ENCODE data around the gene RNU4-1.

Gene RNU4-1

DNA sequence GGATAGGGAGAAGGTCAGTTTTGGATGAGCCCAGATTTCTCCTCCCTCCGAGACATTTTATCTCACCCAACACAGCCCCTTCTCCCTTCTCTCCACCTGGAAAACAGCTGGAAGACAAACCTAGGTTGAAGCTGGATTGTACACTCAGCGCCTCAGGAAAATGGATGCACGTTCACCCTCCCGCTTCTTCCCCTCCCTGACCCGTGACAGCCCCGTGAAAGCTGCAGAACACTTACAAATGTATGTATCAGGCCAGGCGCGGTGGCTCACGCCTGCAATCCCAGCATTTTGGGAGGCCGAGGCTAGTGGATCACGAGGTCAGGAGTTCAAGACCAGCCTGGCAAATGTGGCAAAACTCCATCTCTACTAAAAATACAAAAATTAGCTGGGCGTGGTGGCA, 5.5 kb downstream of the RNU4-1 start:
- no peak for DNase-seq

DNA sequence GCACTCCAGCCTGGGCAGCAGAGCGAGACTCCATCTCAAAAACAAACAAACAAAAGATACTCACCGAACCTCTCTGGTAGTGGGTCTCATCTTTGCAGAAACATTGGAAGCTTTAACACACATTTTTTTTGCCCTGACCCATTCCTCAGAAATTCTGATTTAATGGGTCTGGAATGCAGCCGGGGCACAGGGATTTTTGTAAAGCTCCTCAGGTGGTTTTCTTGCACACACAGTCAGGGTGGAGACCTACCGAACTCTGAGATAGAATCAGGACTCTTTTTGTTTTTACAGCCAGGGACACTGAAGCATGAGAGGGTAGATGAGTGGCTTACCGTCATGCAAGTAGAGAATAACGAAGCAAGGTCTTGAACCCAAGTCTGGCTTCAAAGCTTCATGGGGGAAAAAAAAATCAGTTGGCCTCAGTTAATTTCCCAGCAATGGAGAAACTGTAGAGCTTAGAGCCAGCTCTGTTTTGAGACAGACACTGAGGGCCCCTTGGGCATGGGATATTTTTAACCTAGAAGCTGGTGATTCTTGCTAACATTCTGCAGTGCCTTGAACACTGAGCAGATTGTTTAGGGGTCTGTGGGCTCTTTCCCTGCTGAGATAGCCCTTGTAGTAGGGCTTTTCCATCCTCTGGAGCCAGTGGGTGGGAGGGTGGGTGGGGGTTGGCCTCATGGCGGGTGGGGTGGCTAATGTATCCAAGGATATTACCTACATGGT, 6.1 kb downstream of the RNU4-1 start:
- no peak for DNase-seq

DNA sequence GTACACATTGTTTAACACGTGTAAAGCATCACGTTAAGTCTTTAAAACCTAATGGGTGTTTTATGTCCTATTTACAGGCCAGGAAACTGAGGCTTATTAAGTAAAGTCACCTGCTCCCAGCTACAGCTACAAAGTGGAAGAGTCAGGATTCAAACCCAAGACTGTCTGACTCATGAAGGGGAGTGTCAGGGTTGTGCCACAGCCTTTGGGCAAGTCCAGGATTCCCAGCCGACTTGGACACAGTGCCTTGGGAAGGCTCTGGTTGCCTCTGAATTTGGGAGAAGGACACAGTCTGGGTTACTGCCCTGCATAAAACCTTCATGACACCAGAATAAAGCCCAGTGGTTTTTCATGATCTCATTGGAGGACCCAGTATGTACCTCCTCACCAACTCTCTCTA, 8.7 kb downstream of the RNU4-1 start:
- no peak for DNase-seq

DNA sequence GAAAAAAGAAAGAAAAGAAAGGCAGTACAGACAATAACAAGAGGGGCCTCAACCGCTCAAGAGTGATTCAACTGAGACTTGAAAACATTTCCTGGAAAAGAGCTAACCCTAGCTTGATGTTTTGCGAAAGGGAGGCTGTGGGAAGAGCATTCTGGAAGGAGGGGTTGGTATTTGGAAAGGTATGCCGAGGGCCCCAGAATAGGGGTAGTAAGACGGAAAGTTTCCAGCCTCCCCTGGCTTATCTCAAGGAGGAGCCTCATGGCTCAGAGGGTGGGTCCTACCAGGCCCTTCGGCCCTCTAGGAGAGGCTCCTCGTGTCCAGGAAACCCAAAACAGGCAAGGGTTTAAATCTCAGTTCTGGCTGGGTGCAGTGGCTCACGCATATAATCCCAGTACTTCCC, 9.7 kb downstream of the RNU4-1 start:
- no peak for DNase-seq

DNA sequence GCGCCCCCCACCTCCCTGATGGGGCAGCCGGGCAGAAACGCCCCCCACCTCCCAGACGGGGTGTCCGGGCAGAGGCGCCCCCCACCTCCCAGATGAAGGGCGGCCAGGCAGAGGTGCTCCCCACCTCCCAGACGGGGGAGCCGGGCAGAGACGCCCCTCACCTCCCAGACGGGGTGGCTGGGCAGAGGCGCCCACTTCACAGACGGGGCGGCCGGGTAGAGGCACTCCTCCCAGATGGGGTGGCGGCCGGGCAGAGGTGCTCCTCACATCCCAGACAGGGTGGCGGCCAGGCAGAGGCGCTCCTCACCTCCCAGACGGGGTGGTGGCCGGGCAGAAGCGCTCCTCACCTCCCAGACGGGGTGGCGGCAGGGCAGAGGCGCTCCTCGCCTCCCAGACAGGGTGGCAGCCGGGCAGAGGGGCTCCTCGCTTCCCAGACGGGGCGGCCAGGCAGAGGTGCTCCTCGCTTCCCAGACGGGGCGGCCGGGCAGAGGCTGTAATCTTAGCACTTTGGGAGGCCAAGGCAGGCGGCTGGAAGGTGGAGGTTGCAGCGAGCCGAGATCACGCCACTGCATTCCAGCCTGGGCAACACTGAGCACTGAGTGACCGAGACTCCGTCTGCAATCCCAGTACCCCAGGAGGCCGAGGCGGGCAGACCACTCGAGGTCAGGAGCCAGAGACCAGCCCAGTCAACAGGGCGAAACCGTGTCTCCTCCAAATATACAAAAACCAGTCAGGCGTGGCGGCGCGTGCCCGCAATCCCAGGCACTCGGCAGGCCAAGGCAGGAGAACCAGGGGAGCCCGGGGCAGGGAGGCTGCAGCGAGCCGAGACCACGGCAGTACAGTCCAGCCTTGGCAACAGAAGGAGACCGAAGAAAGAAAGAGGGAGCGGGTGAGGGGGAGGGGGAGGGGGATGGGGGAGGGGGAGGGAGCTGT, 14.6 kb downstream of the RNU4-1 start:
- DNase-seq: no peak

DNA sequence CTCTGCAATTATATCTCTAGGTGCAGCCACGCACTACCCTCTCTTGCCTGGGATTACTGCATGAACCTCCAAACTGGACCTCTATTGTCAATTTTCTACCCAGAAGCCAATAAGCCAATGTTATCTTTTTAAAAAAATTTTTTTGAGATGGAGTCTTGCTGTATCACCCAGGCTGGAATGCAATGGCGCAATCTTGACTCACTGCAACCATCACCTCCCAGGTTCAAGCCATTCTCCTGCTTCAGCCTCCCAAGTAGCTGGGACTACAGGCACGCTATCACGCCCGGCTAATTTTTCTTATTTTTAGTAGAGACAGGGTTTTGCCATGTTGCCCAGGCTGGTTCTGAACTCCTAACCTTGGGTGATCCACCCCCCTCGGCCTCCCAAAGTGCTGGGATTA, 16.3 kb downstream of the RNU4-1 start:
- DNase-seq: no peak

DNA sequence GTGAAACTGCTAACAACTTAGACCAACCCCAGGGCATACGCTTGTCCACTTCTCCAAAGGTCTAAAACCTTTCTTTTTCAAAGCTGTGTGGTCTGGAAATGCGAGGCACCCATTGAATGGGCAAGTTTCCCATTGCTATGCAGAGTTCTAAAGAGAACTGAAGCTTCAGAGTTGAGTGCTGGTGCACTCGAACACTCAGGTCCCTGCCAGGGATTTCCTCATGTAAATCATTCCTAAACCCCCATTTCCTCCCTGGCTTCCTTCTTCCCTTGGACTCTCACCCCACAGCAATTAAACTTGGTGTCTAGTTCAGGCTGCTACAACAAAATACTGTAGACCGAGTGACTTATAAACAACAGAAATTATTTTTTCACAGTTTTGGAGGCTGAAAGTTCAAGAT, 25.3 kb downstream of the RNU4-1 start:
- no peak for DNase-seq

DNA sequence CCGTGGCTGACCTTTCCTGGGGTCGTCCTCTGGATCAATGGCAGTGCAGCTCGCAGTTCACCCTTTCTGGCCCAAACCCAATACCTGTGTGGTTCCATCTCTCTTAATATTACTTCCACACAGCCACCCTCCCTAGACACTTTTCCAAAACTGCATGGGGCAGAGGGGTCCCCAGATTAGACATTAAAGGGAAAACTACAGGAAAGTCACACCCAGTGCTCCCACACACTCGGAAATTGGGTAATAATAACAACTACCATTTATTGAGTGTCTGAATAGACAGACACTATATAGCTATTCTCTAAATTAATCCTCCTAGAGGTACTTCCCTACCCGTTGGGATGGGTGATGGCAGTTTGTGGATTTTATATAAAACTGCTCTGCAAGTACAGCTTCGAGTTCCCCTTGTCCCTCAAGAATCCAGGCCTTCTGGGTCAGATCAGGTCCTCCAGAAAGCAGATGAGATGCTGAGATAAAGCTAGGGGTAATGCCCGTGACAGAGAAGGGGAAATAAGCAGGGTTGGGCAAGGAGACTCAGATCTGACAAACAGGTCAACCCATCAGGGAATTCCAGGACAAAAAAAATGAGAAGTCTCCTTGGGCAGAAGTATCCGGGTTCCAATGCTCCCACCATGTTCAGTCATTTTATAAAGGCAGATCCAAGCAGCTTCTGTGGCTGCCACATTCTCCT, 26.7 kb downstream of the RNU4-1 start:
- no peak for DNase-seq

DNA sequence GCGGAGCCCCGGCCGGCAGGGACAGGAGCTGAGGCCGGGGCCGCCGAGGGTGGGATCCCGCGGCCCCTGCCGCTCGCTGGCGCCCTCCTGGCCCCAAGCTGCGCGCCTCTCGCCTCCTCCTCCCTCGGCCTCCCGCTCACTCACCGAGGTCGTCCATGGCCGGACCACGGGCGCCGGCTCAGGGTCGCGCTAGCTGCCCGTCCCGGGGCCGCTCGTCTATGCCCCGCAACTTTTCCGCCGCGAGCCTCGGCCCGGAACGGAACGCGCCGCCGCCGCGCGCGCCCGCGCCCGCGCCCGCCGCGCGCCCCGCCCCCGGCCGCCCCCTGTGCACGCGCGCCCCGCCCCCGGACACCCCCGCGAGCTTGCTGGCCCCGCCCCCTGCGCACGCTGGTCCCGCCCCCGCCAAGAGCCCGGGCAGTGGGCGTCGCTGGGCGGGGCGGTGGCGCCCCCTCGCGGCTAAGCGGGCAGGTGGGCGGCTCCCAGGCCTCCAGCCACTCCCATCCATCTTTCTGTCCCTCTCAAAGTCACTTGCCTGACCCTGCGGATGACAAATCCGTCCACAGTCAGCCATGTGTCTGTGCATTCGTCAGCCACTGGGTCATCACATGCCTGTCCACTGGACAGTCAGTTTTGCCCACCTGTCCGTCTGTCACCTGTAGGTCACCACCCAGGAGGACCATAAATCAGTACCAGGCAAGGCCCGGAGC, 27.4 kb downstream of the RNU4-1 start, which contains the start of gene PXN:
Gene PXN, minus strand, starts transcription at position 258 of the 707 bp plus-strand sequence. Its CDS starts 101 bp downstream, at position 157.
- DNase-seq: peak; percentile 74 to 76

DNA sequence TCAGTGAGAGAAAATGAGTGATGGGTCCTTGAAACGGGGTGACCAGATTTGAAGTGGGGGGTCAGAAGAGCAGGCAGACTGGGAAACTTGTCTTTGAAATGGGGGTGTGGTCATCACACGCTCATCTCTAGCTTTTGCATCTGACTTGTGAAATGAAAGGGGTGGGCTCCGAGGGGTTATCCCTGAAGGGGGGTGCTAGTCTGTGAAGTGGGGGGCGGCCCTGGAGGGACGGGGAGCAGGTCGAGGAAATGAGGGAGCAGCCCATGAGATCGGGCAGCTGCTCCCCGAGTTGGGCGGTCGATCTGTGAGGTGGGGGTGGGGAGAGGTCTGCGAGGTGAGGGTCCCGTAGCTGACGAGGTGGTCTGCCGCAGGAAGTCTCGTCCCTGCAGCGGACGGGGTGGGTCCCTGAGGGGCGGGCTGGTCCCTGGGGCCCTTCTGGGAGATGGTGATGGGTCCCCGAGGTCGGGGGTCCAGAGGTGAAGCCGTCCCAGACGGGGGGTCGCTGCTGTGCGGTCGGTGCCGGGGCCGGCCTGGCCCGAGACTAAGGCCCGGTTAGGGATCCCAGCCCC, 28.0 kb downstream of the RNU4-1 start:
- no peak for DNase-seq

DNA sequence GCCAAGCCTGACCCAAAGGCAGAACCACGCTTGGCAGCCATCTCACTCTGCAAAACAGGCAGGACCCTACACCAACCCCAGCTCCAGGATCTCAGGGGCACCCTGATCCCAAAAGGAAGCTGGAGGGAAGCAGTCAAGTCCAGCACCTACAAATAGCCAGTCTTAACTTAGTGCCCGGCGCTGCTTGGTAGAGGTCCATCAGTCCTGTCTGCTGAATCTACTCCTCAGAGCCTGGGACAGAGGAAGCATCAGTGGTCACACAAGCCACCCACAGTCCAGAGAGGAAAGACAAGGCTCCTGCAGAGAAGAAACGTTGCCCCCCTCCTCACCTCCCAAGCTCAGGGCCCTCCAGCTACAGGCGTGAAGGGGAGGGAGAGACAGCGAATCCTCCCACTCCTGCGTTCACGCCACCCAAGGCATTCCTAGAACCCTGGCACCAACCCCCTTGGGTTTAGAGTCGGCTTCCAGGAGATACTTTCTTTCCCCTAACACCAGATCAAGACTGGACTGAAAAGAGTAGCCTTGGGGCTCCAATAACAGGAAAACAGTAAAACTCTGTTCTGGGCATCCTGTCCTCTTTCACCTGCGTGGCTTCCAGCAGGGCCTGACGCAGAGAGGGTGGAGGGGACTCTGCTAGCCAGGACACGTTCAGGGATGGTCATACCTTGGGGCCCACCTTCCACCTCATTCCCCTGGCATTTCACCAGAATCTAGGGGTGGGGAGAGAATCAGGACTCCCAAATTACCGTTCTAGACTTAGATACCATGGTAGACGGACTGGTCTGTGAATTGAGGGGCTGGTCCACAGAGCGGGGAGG, 28.7 kb downstream of the RNU4-1 start:
- no peak for DNase-seq

DNA sequence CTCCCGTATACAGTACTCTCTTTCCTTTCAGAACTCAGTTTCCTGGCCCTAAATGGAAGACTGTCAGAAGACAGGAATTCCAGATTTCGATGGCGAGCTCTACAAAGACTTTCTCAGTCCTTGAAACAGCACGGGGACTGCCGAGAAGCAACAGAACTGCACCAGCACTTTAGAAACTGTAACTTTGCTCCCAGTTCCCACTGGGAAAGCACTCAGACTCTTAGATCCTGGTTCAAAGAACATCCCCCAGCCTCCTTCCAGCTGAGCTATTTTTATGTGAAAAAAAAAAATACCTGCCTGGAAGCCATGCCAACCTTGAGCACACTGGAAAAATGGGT, 29.3 kb downstream of the RNU4-1 start:
- no peak for DNase-seq

DNA sequence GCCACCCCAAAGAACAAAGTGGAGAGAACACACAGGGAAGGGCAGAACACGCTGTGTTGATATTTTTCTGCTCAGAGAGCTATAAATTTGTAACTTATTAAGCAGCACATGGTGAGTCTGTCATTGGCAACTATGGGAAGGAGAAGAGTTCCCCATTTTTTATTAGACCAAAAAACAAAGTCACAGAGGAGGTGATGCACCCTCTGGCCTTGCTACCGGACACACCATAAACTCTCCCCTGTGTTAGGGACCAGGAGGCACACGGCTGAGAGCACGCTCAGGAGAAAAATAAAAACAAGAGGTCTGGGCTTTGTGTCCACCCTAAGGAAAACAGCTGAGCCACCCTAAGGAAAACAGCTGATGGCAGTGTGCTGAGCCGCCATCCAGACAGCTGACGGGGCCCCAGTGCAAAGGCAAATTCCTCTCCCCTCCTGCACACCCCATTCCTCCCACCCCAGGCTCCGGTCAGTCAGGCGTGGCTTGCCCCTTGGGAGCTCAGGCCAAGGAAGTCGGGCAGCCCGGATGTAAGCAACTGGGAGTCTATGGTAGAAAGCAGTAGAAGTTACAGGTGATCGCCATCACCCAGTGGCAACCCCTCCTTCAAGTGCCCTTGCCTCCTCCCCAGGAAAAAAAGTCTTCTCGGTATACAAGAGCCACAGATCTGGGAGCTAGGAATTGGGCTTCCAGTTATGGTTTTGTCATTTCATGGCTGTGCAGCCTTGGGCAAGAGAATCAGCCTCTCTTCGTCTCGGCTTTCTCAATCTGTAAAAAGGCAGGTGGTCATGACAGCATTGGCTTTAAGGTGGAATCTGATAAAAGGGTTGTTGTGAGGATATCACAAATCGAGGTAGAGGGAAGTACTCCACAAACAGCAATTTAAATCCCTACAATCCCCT, 29.9 kb downstream of the RNU4-1 start:
- no peak for DNase-seq

DNA sequence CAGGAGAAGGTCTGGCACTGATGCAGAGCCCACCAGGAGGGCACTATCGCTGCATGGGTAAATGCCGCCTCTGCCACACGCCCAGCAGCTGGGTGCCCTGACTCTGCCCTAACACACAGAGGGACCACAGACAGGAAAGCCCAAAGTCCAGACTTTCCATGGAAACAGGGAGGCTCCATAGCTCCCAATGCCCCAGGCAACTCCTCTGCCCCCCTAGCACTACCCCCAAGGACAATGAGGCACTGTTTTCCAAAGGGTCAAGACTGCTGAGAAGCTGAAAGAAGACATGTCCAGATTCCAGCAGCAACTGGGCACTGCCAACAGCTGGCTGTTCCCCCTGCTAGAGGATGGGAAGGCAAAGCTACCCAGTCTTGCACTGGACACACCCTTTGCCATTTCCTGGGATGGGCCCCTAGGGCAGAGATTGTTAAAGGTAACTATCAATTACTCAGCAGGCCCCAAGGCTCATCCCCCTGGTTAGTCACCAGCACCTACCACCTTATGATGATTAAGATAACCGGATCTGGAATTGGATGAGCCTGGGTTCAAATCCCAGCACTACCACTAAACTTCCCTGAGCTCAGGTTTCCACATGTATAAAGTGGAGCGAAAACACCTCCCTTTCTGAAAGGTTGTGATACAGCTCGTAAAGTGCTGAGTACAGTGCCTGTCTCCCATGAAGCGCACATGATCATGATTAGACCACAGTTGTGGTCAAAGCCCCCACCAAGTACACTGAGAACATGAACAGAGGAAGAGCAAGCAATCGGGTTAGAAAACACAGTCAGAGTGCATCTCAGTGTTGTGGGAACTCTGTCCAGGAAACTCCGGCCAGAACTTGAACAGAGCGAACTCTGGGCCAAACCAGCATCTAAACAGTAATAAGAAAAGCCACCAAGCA, 30.8 kb downstream of the RNU4-1 start:
- peak in 1 of 2 donors; percentile 29 for DNase-seq

DNA sequence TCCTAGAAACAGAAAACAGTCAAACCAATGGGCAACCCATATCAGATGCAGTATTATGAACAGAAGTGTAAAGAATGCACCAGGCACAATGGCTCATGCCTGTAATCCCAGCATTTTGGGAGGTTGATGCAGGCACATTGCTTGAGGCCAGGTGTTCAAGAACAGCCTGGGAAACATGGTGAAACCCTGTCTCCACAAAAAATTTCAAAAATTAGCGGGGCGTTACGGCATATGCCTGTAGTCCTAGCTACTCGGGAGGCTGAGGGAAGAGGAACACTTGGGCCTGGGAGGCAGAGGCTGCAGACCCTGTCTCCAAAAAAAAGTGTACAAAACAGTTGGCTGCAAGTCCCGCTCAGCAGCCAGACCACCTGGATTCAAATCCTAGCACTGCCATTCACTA, 32.4 kb downstream of the RNU4-1 start:
- DNase-seq: no peak

DNA sequence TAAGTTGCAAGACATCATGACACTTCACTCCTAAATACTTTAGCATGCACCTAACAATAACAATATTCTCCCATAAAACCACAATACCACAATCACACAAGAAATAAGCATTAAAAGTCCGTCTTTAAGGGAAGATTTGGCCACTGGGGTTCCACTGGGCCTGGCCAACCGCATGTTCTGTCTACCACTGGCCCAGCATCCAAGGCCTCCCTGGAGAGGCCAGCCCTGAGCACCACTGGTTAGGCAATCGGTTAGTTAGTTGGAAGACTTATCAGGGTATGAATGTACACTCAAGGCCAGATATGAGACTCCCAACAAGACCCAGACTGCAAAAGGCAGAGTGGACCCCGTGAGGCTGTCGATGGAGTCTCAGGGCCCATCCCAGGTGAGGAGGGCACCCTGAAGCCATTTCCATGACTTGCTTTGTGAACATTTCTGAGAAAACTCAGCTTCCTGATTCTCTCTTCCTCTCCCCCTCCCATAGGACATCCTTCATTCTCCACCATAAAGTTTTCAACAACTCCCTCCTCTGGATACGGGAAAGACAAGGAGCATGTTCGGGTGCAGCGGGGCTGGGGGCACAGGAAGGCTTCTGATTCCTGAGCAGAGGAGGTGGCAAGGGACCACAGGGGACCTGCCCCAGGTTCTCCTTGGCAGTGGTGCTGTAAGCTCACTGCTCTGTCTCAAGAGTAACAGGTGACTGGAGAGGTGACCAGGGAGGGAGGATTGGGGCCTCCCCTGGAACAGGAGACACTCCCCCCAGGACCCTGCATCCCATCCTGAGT, 33.4 kb downstream of the RNU4-1 start:
- no peak for DNase-seq

DNA sequence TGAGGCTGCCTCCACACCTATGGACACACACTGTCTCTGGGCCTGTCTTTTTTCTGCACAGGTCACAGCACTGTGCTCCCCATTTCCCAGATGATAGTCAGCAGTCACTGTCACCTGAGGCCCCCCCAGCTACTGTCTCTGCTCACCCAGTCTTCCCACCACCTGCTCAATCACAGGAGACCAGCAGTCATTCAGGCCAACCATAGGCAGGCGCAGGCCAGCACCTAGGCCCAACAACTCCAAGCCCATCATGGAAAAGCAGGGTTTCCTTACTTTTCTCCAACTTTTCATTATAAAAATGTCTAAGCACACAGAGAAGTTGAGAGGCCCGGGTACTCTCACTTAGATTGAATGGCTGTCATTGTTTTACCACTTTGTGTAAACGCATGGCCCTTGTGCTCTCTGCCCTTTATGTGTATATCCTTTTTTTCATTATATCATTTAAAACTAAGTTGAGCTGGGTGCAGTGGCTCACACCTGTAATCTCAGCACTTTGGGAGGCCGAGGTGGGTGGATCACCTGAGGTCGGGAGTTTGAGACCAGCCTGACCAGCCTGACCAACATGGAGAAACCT, 34.6 kb downstream of the RNU4-1 start:
- DNase-seq: no peak
